Bronchial smooth muscle cell (primary cell): Measurements from ENCODE around the gene ACVR1. TPM values are rescaled to one million over a fixed set of nuclear protein-coding genes. Genes with fewer than 3 reads are reported as not detected.

Source experiments
- total RNA-seq: library from RNA; depleted of rRNA; stranded (reverse); fragments of >200 nt; gene quantifications from 2 replicates; pipeline ENCODE4 v1.2.1, GENCODE V29; 2014

Gene ACVR1
- total RNA-seq = 20.8 and 23.3 TPM in 2 replicates

DNA sequence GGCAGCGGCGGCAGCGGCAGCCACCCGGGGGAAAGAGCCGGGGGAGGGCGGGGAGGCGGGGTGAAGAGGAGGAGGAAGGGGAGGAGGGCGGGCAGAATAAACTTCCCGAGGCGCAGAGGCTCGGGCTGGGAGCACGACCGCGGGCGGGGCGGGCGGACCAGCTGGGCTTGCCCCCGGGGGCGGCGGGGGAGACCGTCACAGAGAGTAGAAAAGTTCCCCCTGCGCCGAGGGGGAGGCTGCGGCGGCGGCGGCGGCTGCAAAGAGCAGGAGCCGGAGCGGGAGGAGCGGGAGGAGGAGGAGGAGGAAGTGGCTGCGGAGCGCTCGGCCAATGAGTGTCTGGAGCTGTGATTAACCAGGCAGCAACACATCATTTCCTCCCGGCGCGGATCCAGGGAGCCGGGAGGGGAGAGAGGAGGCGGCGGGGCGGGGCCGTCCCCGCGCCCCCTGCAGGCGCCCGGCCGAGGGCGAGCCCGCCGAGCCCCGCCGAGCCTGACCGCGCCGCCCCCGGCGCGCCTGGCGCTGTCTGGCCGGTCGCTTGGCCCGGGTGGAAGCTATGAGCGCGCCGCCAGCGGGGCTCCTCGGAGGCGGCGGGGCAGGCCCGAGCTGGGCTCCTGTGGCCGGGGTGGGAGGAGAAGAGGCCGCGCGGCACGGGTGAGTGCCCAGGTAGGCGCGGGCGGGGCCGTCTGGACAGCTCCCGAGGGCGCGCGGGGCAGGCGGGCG lies at the start of gene ACVR1:
ACVR1 (minus strand) TSS at position 265 of the 720 bp plus-strand sequence. CDS start 76,837 bp downstream, outside the sequence.

Other genes with a start within 250 kb of the ACVR1 start
- gene ACVR1C, start 247.5 kb downstream of the ACVR1 start, total RNA-seq = 0.16 and 0.43 TPM in 2 replicates
- gene UPP2, start 225.5 kb upstream of the ACVR1 start, total RNA-seq = 0.09 TPM in 1 of 2 replicates, not detected in the other